LoVo (cell line): Measurements from ENCODE around the gene SHB.
A peak's percentile ranks its signal among the peaks of the same experiment; 100 is the strongest.
"Not testable (repeated sequence)": the region's sequence is repeated elsewhere in the genome, so short reads cannot be mapped to it uniquely, and the experiment has no call there.

Experiments used
- DNase-seq: peaks from one replicate; pipeline ENCODE4 v3.0.0-alpha.2; 2016; ENCODE audit warnings: low spot score

SHB gene

DNA sequence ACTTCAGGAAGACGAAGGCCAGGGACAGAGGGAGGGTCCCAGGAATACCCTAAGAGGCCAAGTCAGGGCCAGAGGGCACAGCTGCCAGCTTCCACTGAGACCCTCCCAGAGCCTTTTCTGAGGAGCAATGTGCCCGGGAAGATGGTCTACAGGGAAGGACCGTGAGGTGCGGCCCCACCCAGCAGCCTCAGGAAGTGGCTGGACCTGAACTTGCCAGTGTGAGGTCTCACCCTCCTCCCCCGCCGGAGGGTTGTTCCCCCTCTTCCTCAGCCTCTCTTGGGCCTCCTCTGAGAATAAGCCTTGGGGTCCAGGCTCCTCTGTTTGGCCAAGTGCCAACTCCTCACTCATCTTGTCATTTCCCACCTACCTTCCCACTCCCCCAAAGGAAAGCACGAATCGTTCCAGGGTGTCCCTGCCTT, 151.7 kb downstream of the SHB start:
- DNase-seq: no peak

GRCh38 chr9:37916471-37917312, 152.3 kb downstream of the SHB start:
- no peak for DNase-seq

- no peak for DNase-seq
Measured at GRCh38 chr9:37915911-37916470, 153.0 kb downstream of the SHB start.

GRCh38 chr9:37914701-37915358, 154.2 kb downstream of the SHB start:
- no peak for DNase-seq

DNA sequence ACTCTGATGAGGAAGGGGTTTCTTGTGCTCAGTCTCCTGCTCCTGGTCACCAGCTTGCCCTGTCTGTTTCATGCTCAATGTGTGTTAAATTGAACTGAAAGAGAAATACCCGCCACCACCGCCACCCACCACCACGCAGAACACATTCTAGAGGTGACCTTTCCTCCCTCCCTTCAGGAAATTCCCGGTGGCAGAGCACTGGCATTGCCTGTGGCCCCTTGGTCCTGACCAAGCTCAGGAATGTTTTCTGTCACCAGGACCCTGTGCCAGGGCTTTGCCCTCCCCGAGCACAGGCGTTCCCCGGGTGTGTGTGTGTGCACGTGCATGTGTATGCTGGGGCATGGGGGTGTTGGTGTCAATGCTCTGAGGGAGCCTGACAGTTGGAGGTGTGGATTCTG, 154.9 kb downstream of the SHB start:
- no peak for DNase-seq

- DNase-seq: peak; percentile 73
Measured at GRCh38 chr9:37913480-37914153, 155.4 kb downstream of the SHB start.

- no peak for DNase-seq
Measured at GRCh38 chr9:37911271-37911681, 157.8 kb downstream of the SHB start.

DNA sequence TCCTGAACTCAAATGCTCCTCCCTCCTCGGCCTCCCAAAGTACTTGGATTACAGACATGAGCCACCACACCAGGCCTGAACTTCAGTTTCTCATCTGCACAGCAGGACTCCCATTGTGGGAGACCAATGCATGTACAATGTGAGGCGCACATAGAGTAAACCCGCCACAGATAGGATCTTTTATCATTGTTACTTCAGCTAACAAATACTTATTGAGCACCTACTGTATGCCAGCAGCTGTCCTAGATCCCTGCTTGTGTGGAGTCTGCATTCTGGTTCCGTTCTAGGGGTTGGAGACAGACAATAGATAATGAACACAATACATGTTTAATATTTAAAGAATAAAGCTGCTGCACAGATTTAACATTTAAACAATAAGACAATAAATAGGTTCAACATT, 158.8 kb downstream of the SHB start:
- DNase-seq: no peak

GRCh38 chr9:37909836-37910235, 159.2 kb downstream of the SHB start:
- DNase-seq: not testable (repeated sequence)

DNA sequence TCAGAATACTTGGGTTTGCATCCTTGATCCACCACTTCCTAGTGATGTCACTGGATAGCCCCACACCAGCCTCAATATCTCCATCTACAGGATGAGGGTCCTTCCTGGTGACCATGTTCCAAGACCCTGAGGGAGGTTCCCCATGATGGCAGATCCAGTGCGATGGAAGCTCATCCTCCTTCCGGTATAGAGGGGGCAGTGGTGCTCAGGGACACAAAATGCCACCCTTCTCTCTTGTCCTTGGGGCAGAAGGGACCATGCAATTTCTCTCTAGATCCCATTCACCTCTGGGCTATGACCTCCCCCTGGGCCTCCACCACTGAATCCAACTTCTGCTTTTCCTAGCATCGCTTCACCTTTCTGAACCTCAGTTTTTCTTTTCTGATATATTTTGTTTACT, 159.7 kb downstream of the SHB start:
- no peak for DNase-seq

GRCh38 chr9:37908698-37909186, 160.3 kb downstream of the SHB start:
- DNase-seq: no peak

- no peak for DNase-seq
Measured at GRCh38 chr9:37908283-37908682, 160.7 kb downstream of the SHB start.

- no peak for DNase-seq
Measured at GRCh38 chr9:37906312-37907239, 162.5 kb downstream of the SHB start.

GRCh38 chr9:37905776-37906175, 163.3 kb downstream of the SHB start:
- no peak for DNase-seq

DNA sequence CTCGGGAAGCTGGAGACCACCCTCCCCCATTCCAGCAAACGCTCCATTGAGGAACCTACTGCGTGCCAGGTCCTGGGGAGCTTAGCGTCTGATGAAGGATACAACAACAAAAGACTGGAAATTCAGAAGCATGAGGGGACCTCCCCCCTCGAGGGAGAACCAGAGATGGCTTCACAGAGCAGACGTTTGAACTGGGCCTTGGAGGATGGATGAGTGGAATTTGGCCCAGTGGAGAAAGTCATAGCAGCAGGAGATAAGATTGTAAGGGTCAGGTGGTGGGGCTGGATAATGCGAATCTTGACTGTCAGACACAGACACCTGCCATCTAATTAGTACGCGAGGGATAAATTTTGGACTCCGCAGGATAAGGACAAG, 163.9 kb downstream of the SHB start:
- DNase-seq: no peak

DNA sequence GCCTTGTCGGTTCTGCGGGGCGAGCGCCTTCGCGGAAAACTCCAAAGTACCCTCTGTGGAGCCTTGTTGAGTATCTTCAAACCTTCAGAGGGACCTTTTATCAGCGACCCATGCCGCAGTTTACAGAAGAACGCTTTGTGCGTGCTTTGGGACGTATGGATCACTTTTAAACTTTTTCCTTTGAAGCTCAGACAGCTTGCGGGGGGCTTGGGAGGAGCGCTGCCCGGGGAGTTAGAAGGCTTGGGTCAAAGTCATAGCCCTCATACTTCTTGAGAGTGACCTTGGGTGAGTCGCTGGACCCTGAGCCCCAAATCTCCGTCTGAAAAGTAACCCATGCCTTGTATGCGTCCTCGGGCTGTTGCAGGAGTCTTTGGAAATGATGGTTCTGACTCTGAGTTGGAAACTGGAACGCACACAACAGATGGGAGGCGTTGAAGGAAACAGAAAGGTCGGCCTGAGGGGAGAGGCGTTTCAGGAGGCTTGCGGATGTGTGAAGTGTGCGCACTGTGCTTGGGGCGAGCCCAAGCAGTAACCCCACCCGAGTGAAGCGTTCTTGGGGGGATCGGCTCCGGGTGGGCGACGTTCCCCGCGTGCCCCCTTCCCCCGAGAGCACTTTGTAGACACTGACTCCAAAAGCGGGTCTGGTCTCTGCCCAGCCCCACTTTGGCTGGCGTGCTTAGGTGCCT, 164.4 kb downstream of the SHB start:
- peak; percentile 25 for DNase-seq

GRCh38 chr9:37903647-37904444, 165.2 kb downstream of the SHB start, which contains the start of gene SLC25A51:
SLC25A51 (minus strand) TSS chr9:37904127; CDS start chr9:37888550, 15,577 bp downstream.
- DNase-seq: peak; percentile 93

- no peak for DNase-seq
Measured at GRCh38 chr9:37902796-37903646, 166.0 kb downstream of the SHB start.

DNA sequence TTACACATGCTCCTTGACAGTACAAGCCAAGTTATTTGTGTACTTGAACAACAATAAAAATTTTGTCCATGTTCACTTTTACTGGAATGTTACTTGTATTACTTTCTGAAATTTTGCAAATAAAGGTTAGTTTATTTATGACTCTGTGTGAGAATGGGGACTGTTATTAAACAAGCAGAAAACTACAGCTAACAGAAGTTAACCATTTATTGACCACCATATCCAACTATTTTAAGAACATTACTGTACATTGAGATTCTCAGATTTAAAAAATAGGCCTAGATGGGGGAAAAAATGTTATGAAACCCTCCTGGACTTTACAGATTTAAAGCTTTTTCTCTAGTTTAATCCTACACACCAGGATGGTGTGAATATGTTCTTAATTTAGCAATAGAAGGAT, 166.9 kb downstream of the SHB start:
- DNase-seq: no peak
